ENCODE measurements around the gene DOCK3. TPM values are rescaled to one million over a fixed set of nuclear protein-coding genes. Genes with fewer than 3 reads are reported as not detected.

Gene DOCK3
- total and polyA plus RNA-seq, 10 donors = 0.08 to 2.1 (median 0.44) TPM

DNA sequence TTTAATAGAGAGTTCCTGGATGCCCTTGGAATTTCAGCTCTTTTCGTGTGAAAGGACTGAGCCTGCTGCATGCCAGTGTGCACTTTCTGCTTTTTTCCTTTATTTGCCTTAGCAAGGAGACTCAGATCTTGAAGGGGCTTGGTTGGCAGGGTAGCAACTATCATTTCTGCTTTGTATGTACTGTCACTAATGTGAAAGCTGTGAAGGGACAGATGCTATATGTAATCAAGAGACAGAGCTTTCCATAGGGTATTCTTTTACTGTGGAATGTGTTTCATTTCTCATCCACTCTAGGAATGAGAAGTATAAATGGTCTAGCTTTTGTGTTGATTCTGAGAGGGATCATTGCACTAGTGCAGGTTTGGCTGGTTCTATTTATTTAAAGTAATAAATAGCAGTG lies 377.8 kb downstream of the DOCK3 start:
- H3K36me3 ChIP-seq = no peaks in the 10 kb centered on the region
- no peak for DNase-seq
- no peak overlapping the region for H3K4me3 ChIP-seq
- H3K27me3 ChIP-seq (replicated peaks in 1 of 7) = no peaks in the 10 kb centered on the region
- H3K4me1 ChIP-seq = no peaks in the 10 kb centered on the region
- 73 to 85% (median 81%) methylated on average over 1 of the region's 1 CpG for WGBS, 5 donors
- no peak for TF ChIP-seq POLR2A (IDR thresholded peaks at IDR 0.05)
- no peak overlapping the region for H3K27ac ChIP-seq
- no peaks in the 10 kb centered on the region for H3K9me3 ChIP-seq
- intact Hi-C loops (cut with DNase I; ENCODE audit: low total_unique reads) = no loop called here

DNA sequence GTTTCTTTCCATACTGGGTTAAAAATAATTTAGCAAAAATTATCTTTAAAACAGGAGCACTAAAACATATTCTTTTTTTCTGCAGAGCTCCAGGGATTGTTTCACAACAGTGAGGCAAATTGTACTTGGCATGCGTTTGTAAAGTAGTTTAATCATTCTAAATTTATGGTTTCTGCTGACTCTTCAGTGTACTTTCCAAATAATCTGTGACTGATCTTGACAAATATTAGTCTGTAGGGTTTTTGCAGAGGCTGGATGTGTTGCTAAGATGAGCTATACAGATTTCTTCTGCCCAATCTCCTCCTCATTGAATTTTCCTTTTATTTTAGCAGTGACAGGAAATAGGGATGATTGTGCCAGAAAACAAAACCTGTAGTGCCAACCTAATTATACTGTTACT lies 382.4 kb downstream of the DOCK3 start:
- 73 to 86% (median 76%) methylated on average over 1 of the region's 1 CpG for WGBS, 5 donors
- H3K27me3 ChIP-seq (replicated peaks in 1 of 7) = no peaks in the 10 kb centered on the region
- no peak overlapping the region for H3K27ac ChIP-seq
- intact Hi-C loops (cut with DNase I; ENCODE audit: low total_unique reads) = no loop called here
- H3K4me1 ChIP-seq = no peaks in the 10 kb centered on the region
- H3K4me3 ChIP-seq = no peak overlapping the region
- H3K36me3 ChIP-seq = no peaks in the 10 kb centered on the region
- TF ChIP-seq POLR2A (IDR thresholded peaks at IDR 0.05) = no peak
- TF ChIP-seq POLR2AphosphoS5 (IDR thresholded peaks at IDR 0.05) = no peak
- H3K9me3 ChIP-seq = no peaks in the 10 kb centered on the region
- DNase-seq = no peak

DNA sequence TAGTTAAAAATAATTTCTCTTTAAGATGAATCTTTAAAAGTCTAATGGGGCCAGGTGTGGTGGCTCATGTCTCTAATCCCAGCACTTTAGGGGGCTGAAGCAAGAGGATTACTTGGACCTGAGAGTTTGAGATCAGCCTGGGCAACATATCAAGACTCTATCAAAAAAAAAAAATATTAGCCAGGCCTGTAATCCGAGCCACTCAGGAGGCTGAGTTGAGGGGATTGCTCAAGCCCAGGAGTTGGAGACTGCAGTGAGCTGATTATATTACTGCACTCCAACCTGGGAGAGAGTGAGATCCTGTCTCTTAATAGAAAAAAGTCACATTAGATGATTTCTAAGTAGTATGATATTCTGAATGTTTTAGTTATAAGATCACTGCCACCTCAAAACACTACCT lies 388.3 kb downstream of the DOCK3 start:
- Histone ChIP-seq H3K4me3 (no peak overlapping the region), H3K27me3 (replicated peaks in 1 of 7) (peaks cover 0 to 5% (median 0%) of the 10 kb centered on the region in 7 donors), H3K4me1 (no peaks in the 10 kb centered on the region), H3K36me3 (no peaks in the 10 kb centered on the region), H3K9me3 (no peaks in the 10 kb centered on the region), H3K27ac (no peak overlapping the region)
- WGBS, 5 donors = 54 to 82% (median 63%) methylated on average over 1 of the region's 1 CpG
- no peak for DNase-seq
- intact Hi-C loops (cut with DNase I; ENCODE audit: low total_unique reads) = no loop called here
- TF ChIP-seq, protein P1, sequence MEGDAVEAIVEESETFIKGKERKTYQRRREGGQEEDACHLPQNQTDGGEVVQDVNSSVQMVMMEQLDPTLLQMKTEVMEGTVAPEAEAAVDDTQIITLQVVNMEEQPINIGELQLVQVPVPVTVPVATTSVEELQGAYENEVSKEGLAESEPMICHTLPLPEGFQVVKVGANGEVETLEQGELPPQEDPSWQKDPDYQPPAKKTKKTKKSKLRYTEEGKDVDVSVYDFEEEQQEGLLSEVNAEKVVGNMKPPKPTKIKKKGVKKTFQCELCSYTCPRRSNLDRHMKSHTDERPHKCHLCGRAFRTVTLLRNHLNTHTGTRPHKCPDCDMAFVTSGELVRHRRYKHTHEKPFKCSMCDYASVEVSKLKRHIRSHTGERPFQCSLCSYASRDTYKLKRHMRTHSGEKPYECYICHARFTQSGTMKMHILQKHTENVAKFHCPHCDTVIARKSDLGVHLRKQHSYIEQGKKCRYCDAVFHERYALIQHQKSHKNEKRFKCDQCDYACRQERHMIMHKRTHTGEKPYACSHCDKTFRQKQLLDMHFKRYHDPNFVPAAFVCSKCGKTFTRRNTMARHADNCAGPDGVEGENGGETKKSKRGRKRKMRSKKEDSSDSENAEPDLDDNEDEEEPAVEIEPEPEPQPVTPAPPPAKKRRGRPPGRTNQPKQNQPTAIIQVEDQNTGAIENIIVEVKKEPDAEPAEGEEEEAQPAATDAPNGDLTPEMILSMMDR (IDR thresholded peaks at IDR 0.05 in 8 of 11, conservative IDR thresholded peaks at IDR 0.05 in 3 of 11) = no peak
- no peak for TF ChIP-seq POLR2AphosphoS5 (IDR thresholded peaks at IDR 0.05)
- no peak for TF ChIP-seq POLR2A (IDR thresholded peaks at IDR 0.05)

DNA sequence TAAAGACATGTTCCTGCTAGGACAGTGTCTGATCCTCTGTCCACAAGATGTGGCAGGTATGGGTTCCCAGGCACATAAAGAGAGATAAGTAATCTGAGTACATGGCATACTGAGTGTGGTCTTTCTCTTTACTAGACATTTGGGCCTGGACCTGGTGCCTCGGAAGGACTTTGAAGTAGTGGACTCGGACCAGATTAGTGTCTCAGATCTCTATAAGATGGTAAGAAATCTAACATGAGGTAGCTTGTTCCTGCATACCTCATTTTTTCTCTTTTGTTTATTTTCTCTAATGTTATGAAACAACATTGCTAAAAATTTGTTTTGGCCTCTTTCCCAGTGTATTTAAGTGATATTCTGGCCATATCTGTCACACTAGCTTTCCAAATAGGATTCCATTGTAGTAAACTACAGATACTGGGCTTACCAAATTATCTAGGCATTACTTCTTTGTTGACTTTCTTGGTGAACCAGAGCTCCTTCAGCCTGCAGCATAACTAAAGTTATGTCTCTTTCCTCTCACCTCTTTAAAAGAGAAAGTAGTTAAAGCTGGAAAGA lies 400.6 kb downstream of the DOCK3 start:
- no peaks in the 10 kb centered on the region for H3K4me1 ChIP-seq
- intact Hi-C loops (cut with DNase I; ENCODE audit: low total_unique reads) = no loop called here
- no peak for DNase-seq
- H3K4me3 ChIP-seq = no peak overlapping the region
- no peaks in the 10 kb centered on the region for H3K36me3 ChIP-seq
- H3K27ac ChIP-seq = no peak overlapping the region
- no peak for TF ChIP-seq POLR2A (IDR thresholded peaks at IDR 0.05)
- no peak for TF ChIP-seq POLR2AphosphoS5 (IDR thresholded peaks at IDR 0.05)
- TF ChIP-seq, protein P1 (IDR thresholded peaks at IDR 0.05 in 8 of 11, conservative IDR thresholded peaks at IDR 0.05 in 3 of 11) = no peak
- no peaks in the 10 kb centered on the region for H3K9me3 ChIP-seq
- H3K27me3 ChIP-seq (replicated peaks in 1 of 7) = no peaks in the 10 kb centered on the region
- WGBS, 5 donors = 84 to 97% (median 90%) methylated on average over 2 of the region's 2 CpGs

DNA sequence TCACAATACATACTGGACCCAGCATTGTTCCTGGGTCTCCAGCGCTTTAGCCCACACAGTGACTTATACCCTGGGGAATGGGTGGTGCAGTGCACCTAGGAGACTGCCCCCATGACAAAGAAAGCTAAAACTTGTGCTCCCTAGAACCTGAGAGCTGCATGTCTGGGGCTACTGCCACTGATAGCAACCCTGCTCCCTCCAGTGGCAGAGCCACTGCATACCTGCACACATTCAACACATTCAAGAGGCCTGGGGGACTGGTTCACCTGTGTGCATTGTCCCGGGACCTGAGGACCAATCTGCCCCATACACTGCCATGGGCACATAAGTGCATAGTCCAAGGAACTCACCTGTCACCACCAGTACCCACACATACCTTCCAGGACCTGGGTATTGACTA lies 407.6 kb downstream of the DOCK3 start:
- intact Hi-C loops (cut with DNase I; ENCODE audit: low total_unique reads) = no loop called here
- no peak for DNase-seq

More for the DNA sequence above, 407.6 kb downstream of the DOCK3 start:
- no peaks in the 10 kb centered on the region for H3K27me3 ChIP-seq (replicated peaks in 1 of 7)
- H3K36me3 ChIP-seq = no peaks in the 10 kb centered on the region
- no peak overlapping the region for H3K4me3 ChIP-seq
- 75 to 100% (median 86%) methylated on average over 1 to 2 of the region's 2 CpGs for WGBS, 5 donors
- H3K9me3 ChIP-seq = peaks cover 20 to 53% (median 43%) of the 10 kb centered on the region in 8 donors
- no peaks in the 10 kb centered on the region for H3K4me1 ChIP-seq
- TF ChIP-seq, protein P1 (IDR thresholded peaks at IDR 0.05 in 8 of 11, conservative IDR thresholded peaks at IDR 0.05 in 3 of 11) = no peak
- TF ChIP-seq POLR2AphosphoS5 (IDR thresholded peaks at IDR 0.05) (no peak), POLR2A (IDR thresholded peaks at IDR 0.05) (no peak)
- H3K27ac ChIP-seq = no peak overlapping the region

Measured in spleen (tissue), 11 donors.